CD4-positive, alpha-beta memory T cell (primary cell): ENCODE results near the gene PLVAP. TPM values are rescaled to one million over a fixed set of nuclear protein-coding genes. Genes with fewer than 3 reads are reported as not detected.

Experiments used
- CTCF ChIA-PET: fragments of 350-600 bp; sonication (Branson Sonifier 250); formaldehyde crosslinking; loops from one replicate; lab custom pipeline; 2021; ENCODE audit warnings: inconsistent platforms; ENCODE audit not compliant: partially characterized antibody; lab: Charles Lee
- POLR2A ChIA-PET: fragments of 350-600 bp; sonication (Branson Sonifier 250); formaldehyde crosslinking; loops from one replicate; lab custom pipeline; 2021; ENCODE audit not compliant: partially characterized antibody; lab: Charles Lee
- DNase-seq, 5 donors: peaks; one replicate each; pipeline versions ENCODE4 v3.0.0 to v3.0.0-alpha.2; 2020 to 2022; ENCODE audit warnings: mixed read lengths in 1 of 5
- H3K27ac ChIP-seq: one replicate; pipeline ENCODE4 v1.7.0; 2013; ENCODE audit warnings: low read depth, low read length
- H3K27me3 ChIP-seq: 2 replicates; pipeline ENCODE4 v1.7.0; 2013; ENCODE audit warnings: mild to moderate bottlenecking, low read length, moderate library complexity; ENCODE audit not compliant: insufficient read depth
- H3K36me3 ChIP-seq: 2 replicates; pipeline ENCODE4 v1.7.0; 2013; ENCODE audit warnings: mild to moderate bottlenecking, low read length, moderate library complexity; ENCODE audit not compliant: insufficient read depth
- H3K4me1 ChIP-seq: 2 replicates; pipeline ENCODE4 v1.7.0; 2013; ENCODE audit warnings: mild to moderate bottlenecking, low read length, moderate library complexity; ENCODE audit not compliant: insufficient read depth
- H3K4me3 ChIP-seq, 2 donors: one replicate each; pipeline ENCODE4 v1.7.0; 2013; ENCODE audit warnings: low read length in 2 of 2, mild to moderate bottlenecking in 1 of 2
- H3K9me3 ChIP-seq, 2 donors: one replicate each; pipeline ENCODE4 v1.7.0; 2013; ENCODE audit warnings: low read length in 2 of 2, control low read depth in 1 of 2; ENCODE audit not compliant: control insufficient read depth in 1 of 2
- H3K27ac Mint-ChIP-seq, 7 donors: one replicate each; pipeline ENCODE4 v1.8.0; 2020 to 2021; ENCODE audit warnings: mixed read lengths in 7 of 7, mild to moderate bottlenecking in 6 of 7, inconsistent platforms in 3 of 7, moderate library complexity in 3 of 7
- H3K27me3 Mint-ChIP-seq, 2 donors: one replicate each; pipeline ENCODE4 v1.8.0; 2020 to 2021; ENCODE audit warnings: mixed read lengths in 2 of 2
- H3K36me3 Mint-ChIP-seq, 2 donors: one replicate each; pipeline ENCODE4 v1.8.0; 2020 to 2021; ENCODE audit warnings: mixed read lengths in 2 of 2, inconsistent platforms in 1 of 2, mild to moderate bottlenecking in 1 of 2
- H3K4me1 Mint-ChIP-seq, 4 donors: one replicate each; pipeline ENCODE4 v1.8.0; 2020 to 2021; ENCODE audit warnings: mixed read lengths in 4 of 4, mild to moderate bottlenecking in 1 of 4
- H3K4me3 Mint-ChIP-seq, 8 donors: one replicate each; pipeline ENCODE4 v1.8.0; 2020 to 2021; ENCODE audit warnings: mixed read lengths in 8 of 8, mild to moderate bottlenecking in 7 of 8, moderate library complexity in 6 of 8, inconsistent platforms in 3 of 8
- H3K9me3 Mint-ChIP-seq, 8 donors: one replicate each; pipeline ENCODE4 v1.8.0; 2020 to 2021; ENCODE audit warnings: mixed read lengths in 8 of 8, mild to moderate bottlenecking in 5 of 8, inconsistent platforms in 3 of 8, moderate library complexity in 1 of 8
- intact Hi-C: fragments of 100-400 bp; cut with micrococcal nuclease; formaldehyde crosslinking; loops from one replicate; pipeline ENCODE4 v1.15.1; 2023
- polyA plus RNA-seq, 2 donors: library from polyadenylated mRNA; unstranded; fragments of 300-500 nt; fragmentation: Illumina TruSeq; gene quantifications; one replicate each; pipeline ENCODE4 v1.2.3, GENCODE V29; 2021
- total RNA-seq, 2 experiments: library from RNA; stranded (reverse); gene quantifications; one replicate each; pipeline ENCODE4 v1.2.3, GENCODE V29; 2021

Gene PLVAP
- total and polyA plus RNA-seq, 4 experiments from 2014 or later, result 0.23 TPM; not detected in 3

GRCh38 chr19:17406046-17406886 is 29.1 kb upstream of the PLVAP start:
- H3K27ac Mint-ChIP-seq, result peak overlapping the region; percentile 93 to 96 (median 95)
- Histone ChIP-seq H3K36me3 (peaks cover 8% of the 10 kb centered on the region), H3K4me3 (peak overlapping the region; percentile 93 to 98), H3K27me3 (no peaks in the 10 kb centered on the region), H3K9me3 (no peaks in the 10 kb centered on the region), H3K27ac (peak overlapping the region; percentile 88), H3K4me1 (peaks cover 32% of the 10 kb centered on the region)
- H3K27me3 Mint-ChIP-seq, result no peaks in the 10 kb centered on the region
- H3K4me3 Mint-ChIP-seq, result peak overlapping the region; percentile 94 to 98 (median 94)
- ChIA-PET CTCF (interaction anchor here (0.7 to 4.4 kb wide), 11 partner anchors 9 to 169 kb away, joined by 3 to 25 read pairs (median 3); partner anchors contain the start of genes CCDC194, MRPL34 and MVB12A), POLR2A (interaction anchor here (1.0 to 5.7 kb wide), 9 partner anchors 10 to 281 kb away, joined by 3 to 87 read pairs (median 5); partner anchors contain the start of genes ANO8, MVB12A and TMEM221)
- no peaks in the 10 kb centered on the region for H3K9me3 Mint-ChIP-seq
- peaks cover 3 to 25% of the 10 kb centered on the region in 2 donors for H3K36me3 Mint-ChIP-seq
- intact Hi-C loops, result loop anchor here (5.0 kb wide), 2 partner anchors 69 to 99 kb away; partner anchors contain the start of genes DDA1, GTPBP3 and MRPL34
- H3K4me1 Mint-ChIP-seq, result peaks cover 20 to 45% (median 28%) of the 10 kb centered on the region in 4 donors
- DNase-seq, result no peak

GRCh38 chr19:17405250-17406045 is 28.3 kb upstream of the PLVAP start, which contains the start of gene BST2:
TSS of gene BST2 (minus strand) at chr19:17405630. CDS start at chr19:17405575, 55 bp downstream.
- H3K4me3 ChIP-seq, result peak within 1 kb of the TSS; percentile 93 to 98
- peaks cover 32% of the 10 kb centered on the region for H3K4me1 ChIP-seq
- POLR2A ChIA-PET, result interaction anchor here (0.7 to 5.7 kb wide), 8 partner anchors 9 to 396 kb away, joined by 3 to 87 read pairs (median 5); partner anchors contain the start of genes ANO8, MVB12A and TMEM221
- H3K36me3 ChIP-seq, result peaks cover 8% of the 10 kb centered on the region
- H3K27ac ChIP-seq, result peak within 1 kb of the TSS; percentile 88
- H3K27ac Mint-ChIP-seq, result peak within 1 kb of the TSS; percentile 93 to 96 (median 94)
- H3K27me3 ChIP-seq, result no peaks in the 10 kb centered on the region
- H3K4me3 Mint-ChIP-seq, result peak within 1 kb of the TSS; percentile 94 to 98 (median 94)
- peaks cover 20 to 45% (median 29%) of the 10 kb centered on the region in 4 donors for H3K4me1 Mint-ChIP-seq
- no peaks in the 10 kb centered on the region for H3K9me3 Mint-ChIP-seq
- no peaks in the 10 kb centered on the region for H3K9me3 ChIP-seq
- intact Hi-C loops, result loop anchor here (1.0 to 5.0 kb wide), 3 partner anchors 14 to 98 kb away; partner anchors contain the start of genes DDA1, GTPBP3 and MRPL34
- DNase-seq, result peak; percentile 60 to 80 (median 65)
- no peaks in the 10 kb centered on the region for H3K27me3 Mint-ChIP-seq
- peaks cover 3 to 27% of the 10 kb centered on the region in 2 donors for H3K36me3 Mint-ChIP-seq
- CTCF ChIA-PET, result interaction anchor here (0.6 to 4.4 kb wide), 10 partner anchors 10 to 170 kb away, joined by 3 to 25 read pairs (median 3); partner anchors contain the start of genes CCDC194 and MVB12A

- Histone ChIP-seq H3K27me3 (no peaks in the 10 kb centered on the region), H3K4me3 (peak overlapping the region; percentile 93 to 98), H3K9me3 (no peaks in the 10 kb centered on the region), H3K27ac (peak overlapping the region; percentile 88), H3K36me3 (peaks cover 8% of the 10 kb centered on the region), H3K4me1 (peaks cover 32% of the 10 kb centered on the region)
- intact Hi-C loops, result loop anchor here (1.0 to 5.0 kb wide), 3 partner anchors 15 to 97 kb away; partner anchors contain the start of genes DDA1, GTPBP3 and MRPL34
- POLR2A ChIA-PET, result interaction anchor here (0.7 to 5.7 kb wide), 8 partner anchors 9 to 396 kb away, joined by 3 to 87 read pairs (median 5); partner anchors contain the start of genes ANO8, MVB12A and TMEM221
- CTCF ChIA-PET, result interaction anchor here (0.6 to 4.4 kb wide), 8 partner anchors 10 to 170 kb away, joined by 3 to 25 read pairs (median 4); partner anchors contain the start of genes CCDC194 and MVB12A
- H3K27ac Mint-ChIP-seq, result peak overlapping the region; percentile 93 to 96 (median 94)
- H3K27me3 Mint-ChIP-seq, result no peaks in the 10 kb centered on the region
- H3K4me1 Mint-ChIP-seq, result peaks cover 20 to 45% (median 29%) of the 10 kb centered on the region in 4 donors
- no peaks in the 10 kb centered on the region for H3K9me3 Mint-ChIP-seq
- H3K36me3 Mint-ChIP-seq, result peaks cover 3 to 28% of the 10 kb centered on the region in 2 donors
- H3K4me3 Mint-ChIP-seq, result peak overlapping the region; percentile 94 to 98 (median 94)
- DNase-seq, result no peak
Measured at GRCh38 chr19:17404621-17405249, 27.6 kb upstream of the PLVAP start.

- intact Hi-C loops, result no loop called here
- Histone ChIP-seq H3K9me3 (no peaks in the 10 kb centered on the region), H3K27ac (peak overlapping the region; percentile 88), H3K4me3 (peak overlapping the region; percentile 93 to 98), H3K27me3 (no peaks in the 10 kb centered on the region), H3K36me3 (peaks cover 8% of the 10 kb centered on the region), H3K4me1 (peaks cover 32% of the 10 kb centered on the region)
- CTCF ChIA-PET, result interaction anchor here (1.5 to 4.4 kb wide), 2 partner anchors 9 to 12 kb away, joined by 5 to 25 read pairs; partner anchors contain the start of gene CCDC194
- POLR2A ChIA-PET, result interaction anchor here (1.6 to 5.7 kb wide), 3 partner anchors 9 to 137 kb away, joined by 4 to 87 read pairs (median 5); partner anchors contain the start of genes BABAM1 and MVB12A
- Mint-ChIP-seq H3K27ac (peak overlapping the region in 6 of 7 donors; percentile 75 to 93 (median 90)), H3K4me1 (peaks cover 20 to 45% (median 29%) of the 10 kb centered on the region in 4 donors), H3K4me3 (peak overlapping the region; percentile 94 to 98 (median 94)), H3K36me3 (peaks cover 3 to 28% of the 10 kb centered on the region in 2 donors), H3K27me3 (no peaks in the 10 kb centered on the region), H3K9me3 (no peaks in the 10 kb centered on the region)
- no peak for DNase-seq
Measured at GRCh38 chr19:17404015-17404414, 26.9 kb upstream of the PLVAP start.

- H3K4me1 Mint-ChIP-seq, result peaks cover 20 to 45% (median 29%) of the 10 kb centered on the region in 4 donors
- Histone ChIP-seq H3K27me3 (no peaks in the 10 kb centered on the region), H3K36me3 (peaks cover 8% of the 10 kb centered on the region), H3K4me1 (peaks cover 32% of the 10 kb centered on the region), H3K4me3 (peak overlapping the region in 1 of 2 donors; percentile 9), H3K27ac (peak overlapping the region; percentile 88), H3K9me3 (no peaks in the 10 kb centered on the region)
- intact Hi-C loops, result no loop called here
- peak overlapping the region; percentile 94 to 98 (median 94) for H3K4me3 Mint-ChIP-seq
- H3K27ac Mint-ChIP-seq, result peak overlapping the region in 6 of 7 donors; percentile 75 to 93 (median 90)
- peaks cover 3 to 29% of the 10 kb centered on the region in 2 donors for H3K36me3 Mint-ChIP-seq
- ChIA-PET CTCF (interaction anchor here (1.5 to 4.4 kb wide), 2 partner anchors 9 to 11 kb away, joined by 5 to 25 read pairs; partner anchors contain the start of gene CCDC194), POLR2A (interaction anchor here (1.1 to 5.7 kb wide), 4 partner anchors 8 to 136 kb away, joined by 3 to 87 read pairs (median 4); partner anchors contain the start of genes BABAM1 and MVB12A)
- H3K9me3 Mint-ChIP-seq, result no peaks in the 10 kb centered on the region
- no peaks in the 10 kb centered on the region for H3K27me3 Mint-ChIP-seq
- peak in 2 of 5 donors; percentile 28 to 48 for DNase-seq
Measured at GRCh38 chr19:17402982-17403855, 26.1 kb upstream of the PLVAP start.
